ENCODE data around the gene XRCC3.

DNA sequence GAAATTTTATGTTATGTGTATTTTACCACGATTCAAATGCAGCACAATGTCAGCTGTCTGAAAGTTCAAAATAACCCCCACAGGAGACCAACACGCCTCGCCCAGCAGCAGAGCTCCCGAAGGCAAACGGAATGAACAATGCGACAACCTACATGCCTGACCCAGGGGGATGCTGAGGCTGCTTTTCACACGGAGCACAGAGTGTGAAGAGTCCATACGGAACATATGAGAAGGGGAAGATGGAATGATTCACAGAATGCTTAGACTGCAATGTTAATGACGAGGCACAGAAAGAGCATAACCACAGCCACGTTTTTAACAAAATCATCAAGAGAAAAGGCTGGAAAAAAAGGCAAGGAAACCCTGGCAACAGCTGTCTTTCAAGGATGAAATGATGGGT is 22.9 kb upstream of the XRCC3 start:
- TF ChIP-seq POLR2A (IDR thresholded peaks at IDR 0.05) (no peak), POLR2AphosphoS5 (IDR thresholded peaks at IDR 0.05) (no peak), EP300 (IDR thresholded peaks at IDR 0.05) (no peak)
- TF ChIP-seq, protein P1, sequence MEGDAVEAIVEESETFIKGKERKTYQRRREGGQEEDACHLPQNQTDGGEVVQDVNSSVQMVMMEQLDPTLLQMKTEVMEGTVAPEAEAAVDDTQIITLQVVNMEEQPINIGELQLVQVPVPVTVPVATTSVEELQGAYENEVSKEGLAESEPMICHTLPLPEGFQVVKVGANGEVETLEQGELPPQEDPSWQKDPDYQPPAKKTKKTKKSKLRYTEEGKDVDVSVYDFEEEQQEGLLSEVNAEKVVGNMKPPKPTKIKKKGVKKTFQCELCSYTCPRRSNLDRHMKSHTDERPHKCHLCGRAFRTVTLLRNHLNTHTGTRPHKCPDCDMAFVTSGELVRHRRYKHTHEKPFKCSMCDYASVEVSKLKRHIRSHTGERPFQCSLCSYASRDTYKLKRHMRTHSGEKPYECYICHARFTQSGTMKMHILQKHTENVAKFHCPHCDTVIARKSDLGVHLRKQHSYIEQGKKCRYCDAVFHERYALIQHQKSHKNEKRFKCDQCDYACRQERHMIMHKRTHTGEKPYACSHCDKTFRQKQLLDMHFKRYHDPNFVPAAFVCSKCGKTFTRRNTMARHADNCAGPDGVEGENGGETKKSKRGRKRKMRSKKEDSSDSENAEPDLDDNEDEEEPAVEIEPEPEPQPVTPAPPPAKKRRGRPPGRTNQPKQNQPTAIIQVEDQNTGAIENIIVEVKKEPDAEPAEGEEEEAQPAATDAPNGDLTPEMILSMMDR (IDR thresholded peaks at IDR 0.05) = no peak

All from upper lobe of left lung (tissue), 4 donors.